Raji (cell line): ENCODE measurements around the gene CECR2.

Experiments used
- POLR2A ChIP-seq: IDR thresholded peaks from 2 replicates; pipeline ENCODE4 v1.6.1; 2011; ENCODE audit warnings: low read depth, low read length, control low read depth; ENCODE audit not compliant: insufficient read depth

The CECR2 gene

DNA sequence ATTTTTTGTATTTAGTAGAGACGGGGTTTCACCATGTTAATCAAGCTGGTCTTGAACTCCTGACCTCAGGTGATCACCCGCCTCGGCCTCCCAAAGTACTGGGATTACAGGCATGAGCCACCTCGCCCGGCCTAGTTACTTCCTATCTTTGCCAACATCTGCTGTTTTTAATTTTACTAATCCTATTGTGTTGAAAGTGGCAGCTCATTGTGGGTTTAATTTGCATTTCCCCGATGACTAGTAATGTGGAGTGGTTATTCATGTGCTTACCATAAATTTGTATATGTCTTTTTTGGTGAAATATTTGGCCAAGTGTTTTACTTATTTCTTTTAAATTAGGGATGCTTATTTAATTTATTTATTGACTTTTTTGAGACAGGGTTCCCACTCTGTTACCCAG, 119.8 kb downstream of the CECR2 start:
- no peak for TF ChIP-seq POLR2A

- TF ChIP-seq POLR2A = no peak
These were observed 121.9 kb downstream of the CECR2 start for GRCh38 chr22:17491090-17491640.

- TF ChIP-seq POLR2A = no peak
These were observed 123.0 kb downstream of the CECR2 start for GRCh38 chr22:17492247-17492646.

- TF ChIP-seq POLR2A = no peak
These were observed 124.2 kb downstream of the CECR2 start for GRCh38 chr22:17493419-17493981.

DNA sequence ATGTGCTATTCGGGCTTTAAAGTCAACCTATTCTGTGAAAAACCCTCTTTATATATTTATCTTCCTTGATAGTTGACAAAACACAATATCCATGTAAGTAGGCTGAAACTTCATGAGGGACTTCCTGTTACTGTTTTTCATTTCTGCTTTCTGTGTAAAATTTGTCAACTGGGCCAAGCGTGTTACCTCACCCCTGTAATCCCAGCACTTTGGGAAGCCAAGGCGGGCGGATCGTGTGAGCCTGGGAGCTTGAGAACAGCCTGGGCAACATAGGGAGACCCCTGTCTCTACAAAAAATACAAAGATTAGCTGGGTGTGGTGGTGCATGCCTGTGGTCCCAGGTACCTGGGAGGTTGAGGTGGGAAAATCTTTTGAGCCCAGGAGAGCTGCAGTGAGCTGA, 127.6 kb downstream of the CECR2 start:
- no peak for TF ChIP-seq POLR2A

DNA sequence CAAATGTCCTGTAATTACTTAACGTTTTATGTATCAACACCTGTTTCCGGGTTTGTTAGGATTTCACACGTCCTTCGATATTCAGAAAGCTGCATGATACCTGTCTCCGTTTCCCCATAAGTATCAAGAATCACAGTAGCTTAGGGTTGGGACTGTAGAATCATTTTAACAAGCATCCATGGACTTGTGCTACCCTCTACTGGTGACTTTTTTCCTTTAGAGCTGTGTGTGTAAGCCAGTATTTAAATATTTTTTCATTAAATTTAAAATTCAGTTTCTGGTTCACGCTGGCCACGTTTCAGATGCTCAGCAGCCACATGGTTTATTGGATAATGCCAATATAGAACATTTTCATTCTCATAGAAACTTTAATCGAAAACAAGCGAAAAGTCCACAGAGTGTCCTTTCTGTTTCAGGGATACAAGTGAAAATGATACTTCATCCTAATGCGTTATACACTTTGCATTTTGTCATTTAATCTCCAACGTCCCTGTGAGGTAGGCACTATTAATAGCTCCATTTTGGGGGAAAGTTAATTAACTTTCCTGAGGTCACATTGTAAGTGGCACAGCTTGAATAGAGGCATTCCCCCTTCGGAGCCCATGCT, 132.5 kb downstream of the CECR2 start:
- TF ChIP-seq POLR2A = no peak

GRCh38 chr22:17508110-17508509, 138.8 kb downstream of the CECR2 start:
- no peak for TF ChIP-seq POLR2A

- no peak for TF ChIP-seq POLR2A
These were observed 143.7 kb downstream of the CECR2 start for GRCh38 chr22:17512960-17513359.

- no peak for TF ChIP-seq POLR2A
These were observed 144.4 kb downstream of the CECR2 start for GRCh38 chr22:17513612-17514011.

DNA sequence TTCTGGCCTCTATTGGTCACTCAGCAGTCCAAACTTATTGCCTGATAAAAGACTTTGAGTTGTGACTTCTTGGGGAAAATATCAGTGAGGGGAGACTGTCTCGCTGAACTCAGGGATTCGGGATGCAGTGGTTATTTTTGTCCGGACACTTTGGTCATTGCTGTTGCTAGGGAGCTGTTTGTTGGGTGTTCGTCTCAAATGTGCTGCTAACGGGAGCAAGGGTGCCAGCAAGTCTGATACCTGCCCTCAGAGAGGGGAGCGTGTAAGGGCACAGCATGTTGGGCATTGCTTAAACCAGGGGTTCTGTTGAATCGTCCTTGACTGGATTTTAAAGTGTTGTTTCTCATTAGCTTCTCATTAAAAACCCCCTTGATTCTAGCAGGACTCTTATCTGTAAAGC, 144.8 kb downstream of the CECR2 start:
- TF ChIP-seq POLR2A = no peak

DNA sequence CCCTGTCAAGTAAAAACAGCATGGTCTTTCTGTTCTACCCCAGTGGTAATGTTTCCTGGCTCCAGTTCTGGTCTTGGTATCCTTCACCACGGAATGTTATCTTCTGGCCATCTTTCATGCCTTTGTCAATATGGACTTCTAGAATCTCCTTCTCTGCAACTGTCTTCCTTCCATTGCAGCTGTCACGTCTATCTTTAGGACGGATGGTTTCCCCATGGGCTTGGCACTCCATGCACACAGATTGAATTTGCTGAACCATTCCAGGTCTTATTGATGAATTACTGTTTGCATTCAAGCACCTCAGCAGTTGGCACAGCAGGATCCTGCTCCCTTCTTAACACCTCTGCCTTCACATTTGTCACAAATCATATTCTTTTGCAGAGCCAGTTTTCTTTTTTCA, 149.1 kb downstream of the CECR2 start:
- no peak for TF ChIP-seq POLR2A

GRCh38 chr22:17523925-17524324, 154.7 kb downstream of the CECR2 start:
- TF ChIP-seq POLR2A = no peak

GRCh38 chr22:17536269-17536668, 167.0 kb downstream of the CECR2 start:
- TF ChIP-seq POLR2A = no peak

- no peak for TF ChIP-seq POLR2A
These were observed 167.9 kb downstream of the CECR2 start for GRCh38 chr22:17537155-17537554.

DNA sequence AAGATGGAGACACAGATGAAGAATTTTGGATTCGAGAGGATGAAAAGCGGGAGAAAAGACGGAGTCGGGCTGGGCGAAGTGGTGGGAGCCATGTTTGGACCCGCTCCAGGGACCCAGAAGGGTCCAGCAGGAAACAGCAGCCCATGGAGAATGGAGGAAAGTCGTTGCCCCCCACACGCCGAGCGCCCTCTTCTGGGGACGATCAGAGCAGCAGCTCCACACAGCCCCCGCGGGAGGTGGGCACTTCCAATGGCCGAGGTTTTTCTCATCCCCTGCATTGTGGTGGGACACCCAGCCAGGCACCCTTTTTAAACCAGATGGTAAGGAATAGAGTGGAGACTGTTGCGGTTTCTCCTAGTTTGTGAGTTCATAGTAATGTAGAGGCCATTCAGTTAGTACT, 171.2 kb downstream of the CECR2 start:
- no peak for TF ChIP-seq POLR2A

GRCh38 chr22:17541476-17541875, 172.2 kb downstream of the CECR2 start:
- no peak for TF ChIP-seq POLR2A

GRCh38 chr22:17542452-17542851, 173.2 kb downstream of the CECR2 start:
- no peak for TF ChIP-seq POLR2A
